Endothelial cell of umbilical vein (primary cell): Measurements from ENCODE around the gene TCERG1L.

Experiments used
- POLR2AphosphoS5 ChIP-seq: IDR thresholded peaks from 2 replicates; pipeline ENCODE4 v1.6.1; 2012; ENCODE audit warnings: low read depth, mild to moderate bottlenecking, control low read depth, low read length, moderate library complexity; ENCODE audit not compliant: insufficient read depth
- TF ChIP-seq, protein P1 (sequence below), 2 donors: IDR thresholded peaks; 1 replicate in 1 of 2; 2 replicates in 1 of 2; pipeline ENCODE4 v1.5.1; 2011; ENCODE audit warnings: low read length in 2 of 2, mild to moderate bottlenecking in 2 of 2, moderate library complexity in 2 of 2, control low read depth in 1 of 2, inconsistent platforms in 1 of 2, low read depth in 1 of 2; ENCODE audit not compliant: insufficient read depth in 1 of 2; ENCODE audit errors: extremely low read depth in 1 of 2

GRCh38 chr10:131258256-131258655, 53.3 kb downstream of the TCERG1L start:
- no peak for TF ChIP-seq POLR2AphosphoS5
- TF ChIP-seq, protein P1, sequence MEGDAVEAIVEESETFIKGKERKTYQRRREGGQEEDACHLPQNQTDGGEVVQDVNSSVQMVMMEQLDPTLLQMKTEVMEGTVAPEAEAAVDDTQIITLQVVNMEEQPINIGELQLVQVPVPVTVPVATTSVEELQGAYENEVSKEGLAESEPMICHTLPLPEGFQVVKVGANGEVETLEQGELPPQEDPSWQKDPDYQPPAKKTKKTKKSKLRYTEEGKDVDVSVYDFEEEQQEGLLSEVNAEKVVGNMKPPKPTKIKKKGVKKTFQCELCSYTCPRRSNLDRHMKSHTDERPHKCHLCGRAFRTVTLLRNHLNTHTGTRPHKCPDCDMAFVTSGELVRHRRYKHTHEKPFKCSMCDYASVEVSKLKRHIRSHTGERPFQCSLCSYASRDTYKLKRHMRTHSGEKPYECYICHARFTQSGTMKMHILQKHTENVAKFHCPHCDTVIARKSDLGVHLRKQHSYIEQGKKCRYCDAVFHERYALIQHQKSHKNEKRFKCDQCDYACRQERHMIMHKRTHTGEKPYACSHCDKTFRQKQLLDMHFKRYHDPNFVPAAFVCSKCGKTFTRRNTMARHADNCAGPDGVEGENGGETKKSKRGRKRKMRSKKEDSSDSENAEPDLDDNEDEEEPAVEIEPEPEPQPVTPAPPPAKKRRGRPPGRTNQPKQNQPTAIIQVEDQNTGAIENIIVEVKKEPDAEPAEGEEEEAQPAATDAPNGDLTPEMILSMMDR (IDR thresholded peaks at IDR 0.05; ENCODE audit: extremely low read depth in 1 of 2, insufficient read depth in 1 of 2, low read depth in 1 of 2, low read length in 2 of 2) = no peak
